Stimulated activated naive CD4-positive, alpha-beta T cell treated with Interleukin-2 at 50 U/mL for 16 hours (primary cell): Measurements from ENCODE around the gene TECPR1.

Experiments
- DNase-seq: peaks from one replicate; lab custom pipeline; 2025; lab: John Stamatoyannopoulos, UW

TECPR1 gene, protein sequence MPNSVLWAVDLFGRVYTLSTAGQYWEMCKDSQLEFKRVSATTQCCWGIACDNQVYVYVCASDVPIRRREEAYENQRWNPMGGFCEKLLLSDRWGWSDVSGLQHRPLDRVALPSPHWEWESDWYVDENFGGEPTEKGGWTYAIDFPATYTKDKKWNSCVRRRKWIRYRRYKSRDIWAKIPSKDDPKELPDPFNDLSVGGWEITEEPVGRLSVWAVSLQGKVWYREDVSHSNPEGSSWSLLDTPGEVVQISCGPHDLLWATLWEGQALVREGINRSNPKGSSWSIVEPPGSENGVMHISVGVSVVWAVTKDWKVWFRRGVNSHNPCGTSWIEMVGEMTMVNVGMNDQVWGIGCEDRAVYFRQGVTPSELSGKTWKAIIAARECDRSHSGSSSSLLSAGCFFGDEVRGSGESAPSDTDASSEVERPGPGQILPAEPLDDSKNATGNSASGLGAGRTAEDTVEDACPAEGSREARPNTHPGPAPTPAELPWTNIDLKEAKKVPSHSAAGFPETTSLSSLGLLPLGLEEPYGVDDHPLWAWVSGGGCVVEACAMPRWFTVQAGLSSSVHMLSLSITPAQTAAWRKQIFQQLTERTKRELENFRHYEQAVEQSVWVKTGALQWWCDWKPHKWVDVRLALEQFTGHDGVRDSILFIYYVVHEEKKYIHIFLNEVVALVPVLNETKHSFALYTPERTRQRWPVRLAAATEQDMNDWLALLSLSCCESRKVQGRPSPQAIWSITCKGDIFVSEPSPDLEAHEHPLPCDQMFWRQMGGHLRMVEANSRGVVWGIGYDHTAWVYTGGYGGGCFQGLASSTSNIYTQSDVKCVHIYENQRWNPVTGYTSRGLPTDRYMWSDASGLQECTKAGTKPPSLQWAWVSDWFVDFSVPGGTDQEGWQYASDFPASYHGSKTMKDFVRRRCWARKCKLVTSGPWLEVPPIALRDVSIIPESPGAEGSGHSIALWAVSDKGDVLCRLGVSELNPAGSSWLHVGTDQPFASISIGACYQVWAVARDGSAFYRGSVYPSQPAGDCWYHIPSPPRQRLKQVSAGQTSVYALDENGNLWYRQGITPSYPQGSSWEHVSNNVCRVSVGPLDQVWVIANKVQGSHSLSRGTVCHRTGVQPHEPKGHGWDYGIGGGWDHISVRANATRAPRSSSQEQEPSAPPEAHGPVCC

DNA sequence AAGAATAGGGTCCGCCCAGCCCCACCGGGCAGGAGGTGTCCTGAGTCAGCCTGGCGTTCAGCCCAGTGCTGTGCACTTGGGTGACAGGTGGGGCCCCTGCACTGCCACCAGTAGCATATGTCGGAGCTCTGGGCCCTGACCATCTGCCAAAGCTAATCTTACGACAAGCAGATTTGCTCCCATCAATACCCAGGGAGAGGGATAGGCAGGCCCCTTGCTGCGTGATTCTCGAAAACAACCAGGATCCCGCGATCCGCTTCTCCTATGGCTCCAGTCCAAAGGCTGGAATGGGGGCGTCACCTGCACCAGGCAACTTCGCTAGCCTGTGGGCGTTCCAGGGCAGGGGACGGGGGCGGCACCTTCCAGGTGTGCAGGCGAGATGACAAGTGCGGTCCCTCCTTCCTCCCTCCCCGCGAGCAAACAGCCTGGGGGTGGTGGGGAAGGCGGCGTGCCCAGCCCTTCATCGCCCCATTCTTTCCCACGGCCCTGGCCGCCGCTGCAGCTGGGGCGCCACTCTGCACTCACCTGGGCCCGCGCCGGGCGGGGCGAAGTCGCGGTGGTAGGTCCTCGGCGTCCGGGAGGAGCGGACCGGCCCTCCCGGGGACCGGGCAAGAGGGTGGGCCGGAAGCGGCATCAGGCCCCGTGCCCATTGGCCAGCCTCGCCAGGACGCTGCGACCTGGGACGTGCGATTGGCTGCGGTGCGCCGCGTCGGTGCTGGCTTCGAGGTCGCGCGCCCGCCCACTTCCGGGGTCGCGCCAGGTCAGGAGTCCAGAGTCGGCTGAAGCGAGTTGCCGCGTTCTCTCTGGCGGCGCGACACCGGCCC is at the start of gene TECPR1:
Gene TECPR1 (minus strand): TSS at position 632 of the 824 bp plus-strand sequence. CDS start 6,086 bp downstream, outside the sequence.
- DNase-seq: peak; percentile 87

DNA sequence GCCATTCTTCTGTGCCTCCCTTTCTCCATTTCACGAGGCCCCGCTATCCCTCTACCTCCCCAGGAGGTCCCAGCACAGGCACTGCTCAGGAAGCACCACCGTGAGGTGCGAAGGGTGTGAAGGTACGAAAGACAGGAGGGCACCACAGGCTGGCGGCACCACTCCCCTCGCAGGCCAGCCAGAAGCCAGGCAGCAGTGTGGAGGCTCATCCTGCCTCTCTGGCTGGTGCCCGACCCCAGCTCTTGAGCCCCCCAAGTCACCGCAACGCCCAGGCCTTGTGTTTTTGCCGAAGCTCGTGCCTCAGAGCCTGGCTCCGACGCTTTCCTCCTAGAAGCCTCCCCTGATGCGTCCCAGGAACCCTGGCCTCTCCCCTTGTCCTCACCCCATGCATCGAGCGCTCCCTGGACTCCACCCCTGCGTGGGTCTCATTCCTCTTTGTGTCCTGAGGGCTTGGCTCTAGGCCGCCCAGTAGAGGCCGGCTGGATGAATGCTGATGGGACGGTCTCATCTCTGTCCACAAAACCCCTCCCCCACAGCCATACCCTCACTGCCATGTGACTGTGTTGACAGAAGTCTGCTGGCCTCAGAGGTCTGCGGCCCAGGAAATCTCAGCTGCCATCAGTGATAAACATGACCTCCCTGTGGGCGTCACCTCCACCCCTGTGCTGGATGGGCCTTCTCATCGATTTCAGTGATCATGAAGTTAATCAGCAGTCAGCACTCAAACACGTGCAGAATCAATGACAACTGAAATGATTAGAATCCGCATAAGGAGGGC is 48.8 kb upstream of the TECPR1 start:
- DNase-seq: no peak

DNA sequence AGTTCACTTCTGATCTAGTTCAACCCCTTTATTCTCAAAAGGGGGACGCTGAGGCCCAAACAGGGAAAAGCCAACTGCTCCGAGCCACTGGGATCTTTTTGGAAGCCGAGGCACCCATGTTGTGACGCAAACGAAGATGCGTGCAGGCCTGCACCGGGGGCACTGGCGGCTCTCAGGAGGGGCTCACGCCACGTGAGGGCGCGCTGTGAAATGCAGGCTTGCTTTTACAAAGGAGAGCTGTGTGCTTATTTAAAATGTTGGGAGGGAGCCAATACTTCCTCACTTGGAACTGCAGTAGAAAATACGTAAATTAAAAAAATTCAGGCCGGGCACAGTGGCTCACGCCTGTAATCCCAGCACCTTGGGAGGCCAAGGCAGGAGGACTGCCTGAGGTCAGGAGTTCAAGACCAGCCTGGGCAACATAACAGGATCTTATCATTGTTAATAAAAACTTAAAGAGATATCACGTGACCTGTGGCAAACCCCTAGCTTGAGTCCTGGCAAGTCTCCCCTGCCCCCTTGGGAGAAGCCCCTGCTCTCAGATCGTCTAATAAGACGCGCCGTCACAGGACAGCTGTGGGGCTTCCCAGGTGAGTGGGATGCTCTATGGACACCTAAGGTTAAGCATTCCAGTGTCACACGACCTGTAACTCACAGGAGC is 45.7 kb upstream of the TECPR1 start:
- no peak for DNase-seq

DNA sequence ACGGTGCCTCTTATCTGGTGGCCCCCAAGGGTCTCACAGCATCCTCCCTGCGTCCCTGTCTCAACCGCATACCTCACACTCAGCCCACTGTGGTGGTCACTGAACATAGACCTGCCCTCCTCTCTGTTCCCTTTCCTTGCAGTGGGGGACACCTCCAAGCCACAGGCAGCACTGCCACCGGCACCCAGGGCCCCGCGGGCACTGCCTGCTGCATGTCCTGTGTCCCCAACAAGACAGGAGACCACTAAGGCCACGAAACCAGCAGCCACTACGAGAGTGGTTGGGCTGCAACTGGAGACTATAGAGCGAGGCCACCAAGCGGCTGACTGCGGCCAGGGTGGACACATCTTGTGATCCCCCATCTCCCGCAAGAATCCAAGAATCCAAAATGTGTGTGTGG is 44.8 kb upstream of the TECPR1 start:
- no peak for DNase-seq

DNA sequence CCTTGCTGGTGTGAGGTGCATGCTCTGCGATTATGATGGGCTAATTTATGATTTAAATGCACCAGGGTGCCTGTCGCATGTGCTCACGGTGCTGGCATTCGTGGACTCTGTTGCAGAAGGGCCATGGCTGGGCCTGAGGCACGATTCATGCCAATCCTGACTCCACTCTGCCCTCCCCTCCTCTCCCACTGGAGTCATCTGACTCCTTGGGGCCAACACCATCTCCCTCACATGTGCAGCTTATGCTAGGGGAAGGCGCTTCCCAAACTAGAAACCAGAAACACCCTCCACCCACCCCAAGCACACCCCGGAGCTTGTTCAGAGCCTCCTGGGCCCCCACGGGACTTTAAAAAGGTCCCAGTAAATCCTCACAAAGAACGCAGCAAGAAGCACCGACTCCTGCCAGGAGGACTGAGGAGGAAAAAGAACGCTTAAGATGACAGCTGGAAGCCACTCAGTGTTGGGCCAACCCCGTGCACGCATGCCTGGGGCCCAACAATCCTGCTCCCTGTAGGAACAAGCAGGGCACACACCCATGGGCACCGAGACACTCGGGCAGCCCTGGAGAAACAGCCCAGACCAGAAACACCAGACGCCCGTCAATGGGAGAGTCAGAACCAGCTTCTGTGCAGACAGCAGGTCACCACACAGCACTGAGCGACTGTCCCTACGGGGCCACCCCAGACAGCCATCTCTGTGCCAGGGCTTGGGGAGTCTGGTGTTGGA is 43.6 kb upstream of the TECPR1 start:
- DNase-seq: no peak

DNA sequence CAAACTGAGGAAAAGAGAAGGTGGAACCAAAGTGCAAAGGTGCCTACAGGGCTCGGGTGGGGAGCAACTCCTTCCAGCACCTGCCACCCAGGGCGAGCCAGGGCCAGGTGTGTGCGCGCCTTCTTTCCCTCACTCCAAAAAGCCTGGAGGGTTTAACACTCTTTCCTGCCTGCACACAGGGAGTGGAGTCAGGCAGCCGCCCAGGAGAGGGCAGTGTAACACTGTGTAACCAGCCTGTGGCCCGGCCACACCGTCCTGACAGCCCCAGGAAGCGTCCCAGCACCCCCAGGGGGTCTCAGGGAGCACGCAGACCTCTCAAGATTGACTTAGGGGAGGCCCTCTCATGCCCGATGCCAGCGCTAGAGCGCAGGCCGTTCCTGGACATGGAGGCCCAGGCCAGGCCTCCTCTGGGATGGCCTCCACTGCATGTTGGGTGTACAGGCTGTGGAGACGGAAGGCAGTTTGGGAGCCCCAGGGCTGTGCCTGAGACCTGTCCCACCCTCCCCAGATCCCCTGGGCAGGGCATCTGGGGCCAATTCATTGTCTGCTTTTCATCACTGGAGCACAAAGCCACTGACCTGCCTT is 42.9 kb upstream of the TECPR1 start:
- no peak for DNase-seq

DNA sequence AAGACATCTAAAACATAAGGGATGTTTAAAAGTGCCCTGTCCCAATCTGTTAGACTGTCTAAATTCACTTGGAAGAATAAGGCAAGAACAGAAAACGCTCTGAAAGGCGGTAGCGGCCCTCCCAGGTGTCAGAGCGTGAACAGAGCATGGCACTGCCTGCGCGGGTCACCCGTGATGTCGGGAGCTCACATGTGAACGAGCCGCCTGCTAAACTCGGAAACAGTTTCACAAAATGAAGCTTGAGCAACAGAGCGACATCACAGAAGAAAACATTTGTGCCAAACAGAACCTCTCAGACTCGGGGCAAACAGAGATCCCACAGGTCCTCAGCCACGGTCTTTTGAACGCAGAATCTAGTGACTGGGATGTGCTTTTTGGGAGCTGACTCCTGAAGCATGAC is 42.3 kb upstream of the TECPR1 start:
- no peak for DNase-seq

DNA sequence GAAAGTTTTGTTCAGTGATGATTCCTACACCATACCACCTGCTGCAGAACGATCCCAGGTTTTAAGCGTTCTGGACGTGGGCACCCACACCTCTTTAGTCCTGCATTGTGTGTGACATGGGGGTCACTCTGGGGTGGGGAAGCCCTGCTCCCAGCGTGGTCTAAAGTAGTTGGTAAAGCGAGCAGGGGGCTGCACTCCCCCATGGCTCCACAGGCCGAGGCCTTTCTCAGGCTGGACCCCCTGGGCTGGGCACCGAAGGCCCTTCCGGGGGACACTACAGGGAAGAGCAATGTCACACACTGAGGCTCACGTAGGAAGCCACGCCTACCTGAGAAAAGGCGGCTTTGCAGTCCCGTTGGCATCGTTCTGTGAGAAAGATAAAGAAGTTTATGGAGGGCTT is 41.7 kb upstream of the TECPR1 start:
- DNase-seq: no peak

DNA sequence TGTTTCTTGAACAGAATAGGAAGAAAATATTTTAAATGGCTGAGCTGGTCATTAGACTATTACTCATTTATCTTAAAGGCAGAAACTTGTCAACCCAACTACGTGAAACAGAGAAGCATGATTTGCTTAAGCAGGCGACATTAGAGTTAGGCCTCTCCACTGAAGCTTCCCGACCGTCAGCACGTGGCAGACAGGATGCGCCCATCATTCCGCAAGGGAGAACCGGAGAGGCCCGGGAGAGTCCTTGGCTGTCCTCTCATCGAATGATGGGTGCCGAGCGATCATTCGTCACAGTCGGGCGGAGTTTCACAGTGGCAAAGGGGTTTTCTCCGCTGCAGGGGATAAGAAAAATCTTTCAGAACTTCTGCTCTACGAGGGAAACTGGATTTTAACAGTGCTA is 41.2 kb upstream of the TECPR1 start:
- DNase-seq: no peak

DNA sequence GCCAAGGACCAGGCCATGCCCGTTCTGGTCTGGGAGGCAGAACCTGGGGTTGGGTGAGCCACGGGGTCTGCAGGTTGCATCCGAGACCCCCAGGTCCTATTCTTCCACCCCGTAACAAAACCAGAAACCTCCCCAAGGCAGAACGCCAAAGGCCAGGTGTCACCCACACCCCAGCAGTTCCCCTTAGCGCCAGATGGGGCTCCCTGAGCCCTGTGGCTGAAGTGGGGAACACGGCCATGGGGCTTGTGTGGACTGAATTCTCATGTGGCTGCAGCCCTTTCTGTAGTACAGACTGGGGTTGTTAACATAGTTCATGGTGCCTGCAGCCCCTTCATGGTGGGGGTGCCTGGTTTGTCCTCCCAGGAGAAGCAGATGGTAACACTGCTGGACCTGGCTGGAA is 39.7 kb upstream of the TECPR1 start:
- no peak for DNase-seq

DNA sequence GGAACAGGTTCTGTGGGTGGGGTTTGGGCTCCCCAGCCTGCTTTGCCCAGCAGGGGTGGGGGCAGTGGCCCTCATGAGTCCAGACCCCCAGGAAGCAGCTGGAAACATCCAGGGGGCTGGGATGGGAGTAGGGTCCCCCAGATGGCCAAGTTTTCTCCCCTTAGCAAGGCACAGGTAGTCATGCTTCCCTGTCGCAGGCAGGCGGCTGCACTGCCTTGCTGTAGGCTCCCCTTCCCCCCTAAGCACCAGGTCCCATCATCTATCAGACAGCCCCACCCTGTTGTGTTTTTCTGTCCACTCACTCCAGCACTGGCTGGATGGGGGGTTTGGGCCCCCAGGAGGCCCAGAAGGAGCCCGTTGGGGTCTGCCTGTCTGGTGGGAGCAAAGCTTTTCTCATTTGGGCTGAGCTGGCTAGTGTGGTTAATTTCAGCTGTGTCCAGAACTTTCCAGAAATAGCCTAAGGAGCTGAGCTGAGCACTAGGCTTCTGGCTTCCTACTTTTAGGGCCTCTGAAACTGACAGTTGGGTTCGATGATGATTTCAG is 37.4 kb upstream of the TECPR1 start:
- no peak for DNase-seq

DNA sequence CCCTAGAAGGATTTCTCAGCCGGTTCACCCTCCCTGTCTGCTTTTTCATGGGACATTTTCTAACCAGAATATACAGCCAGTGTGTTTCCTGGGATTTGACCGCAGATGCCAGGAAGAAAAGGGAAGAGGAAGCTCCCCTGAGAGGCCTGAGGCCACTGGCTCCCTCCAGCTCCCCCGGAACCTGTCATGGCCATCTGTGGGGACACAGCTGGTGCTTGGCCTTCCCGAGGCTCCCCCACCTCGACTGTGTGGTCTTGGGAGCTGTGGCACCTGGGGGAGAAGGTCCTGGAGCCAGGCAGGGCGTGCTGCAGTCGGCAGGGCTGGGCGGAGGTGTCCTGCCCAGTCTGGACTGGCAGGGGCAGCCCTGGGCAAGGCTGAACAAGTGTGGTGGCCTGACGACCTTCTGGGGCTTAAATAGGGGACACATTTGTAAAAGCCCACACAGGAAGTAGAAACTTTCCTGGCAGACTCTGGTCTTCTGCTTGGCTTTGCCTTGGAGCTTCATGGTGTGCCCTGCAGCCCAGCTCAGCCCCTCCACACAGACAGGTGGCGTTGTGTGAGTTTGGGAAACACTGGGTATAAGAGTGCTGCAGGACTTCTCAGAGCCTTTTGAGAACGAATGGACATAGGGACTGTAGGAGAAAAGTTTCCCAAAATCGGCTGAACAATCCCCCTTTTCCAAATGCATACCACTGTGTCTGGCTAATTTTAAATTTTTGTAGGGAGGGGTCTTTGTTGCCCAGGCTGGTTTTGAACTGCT is 36.2 kb upstream of the TECPR1 start:
- no peak for DNase-seq

DNA sequence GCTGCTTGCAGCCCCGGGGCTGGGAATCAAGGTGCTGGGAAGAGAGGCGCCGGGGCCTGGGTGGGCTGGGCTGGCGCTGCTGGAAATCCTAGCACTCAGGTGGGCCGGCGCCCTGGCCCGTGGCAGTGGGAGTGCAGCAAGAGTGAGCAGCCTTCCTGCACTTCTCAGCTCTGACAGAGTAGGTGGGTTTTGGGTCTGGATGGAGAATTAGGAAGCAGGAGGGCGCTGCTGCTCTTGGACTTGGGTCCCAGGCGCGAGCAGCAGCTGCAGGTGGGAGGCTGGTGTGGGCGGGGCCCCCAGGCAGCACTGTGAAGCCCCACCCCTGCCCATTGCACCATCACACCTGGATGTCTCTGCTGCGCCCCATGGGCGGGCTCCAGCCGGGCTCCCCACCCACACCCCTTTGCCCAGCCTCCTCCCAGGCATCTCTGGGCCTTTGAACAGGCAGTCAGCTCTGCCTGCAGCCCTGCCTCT is 35.5 kb upstream of the TECPR1 start:
- DNase-seq: no peak

DNA sequence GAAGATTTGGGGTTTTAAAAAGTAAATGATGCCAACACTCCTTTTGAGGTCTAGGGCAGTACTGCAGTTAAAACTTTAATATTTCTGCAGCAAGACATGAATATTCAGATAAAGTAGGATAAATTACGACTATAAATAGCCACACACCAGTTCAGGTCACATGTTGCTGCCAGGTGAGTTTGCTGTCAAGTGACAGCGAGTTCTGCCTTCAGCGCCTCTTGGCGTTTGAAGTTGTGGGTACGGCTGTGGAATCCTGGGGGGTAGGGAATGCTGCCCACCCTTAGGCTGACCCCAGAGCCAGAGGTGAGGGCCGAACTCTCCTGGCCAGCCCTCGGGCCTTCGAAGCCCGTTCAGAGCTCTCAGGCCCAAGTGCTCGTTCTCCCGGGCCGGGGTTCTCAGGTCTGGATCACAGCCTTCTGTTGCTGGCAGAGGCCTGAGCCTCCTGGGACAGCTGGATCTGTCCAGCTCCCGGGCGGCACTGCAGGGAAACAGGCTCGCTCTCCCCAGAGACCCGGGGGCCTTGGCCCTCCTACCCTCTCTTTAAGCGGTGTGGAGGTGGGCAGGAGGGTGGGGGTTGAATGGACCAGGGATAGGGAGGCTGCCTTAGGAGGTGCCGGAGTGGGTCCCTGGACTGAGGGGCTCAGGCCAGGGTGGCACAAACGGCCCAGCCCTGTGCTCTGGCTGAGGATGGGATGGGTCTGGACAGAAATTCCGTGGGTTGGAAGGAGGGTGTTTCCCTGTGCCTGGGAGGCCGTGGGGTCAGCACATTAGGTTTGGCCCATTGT is 34.9 kb upstream of the TECPR1 start:
- DNase-seq: no peak

DNA sequence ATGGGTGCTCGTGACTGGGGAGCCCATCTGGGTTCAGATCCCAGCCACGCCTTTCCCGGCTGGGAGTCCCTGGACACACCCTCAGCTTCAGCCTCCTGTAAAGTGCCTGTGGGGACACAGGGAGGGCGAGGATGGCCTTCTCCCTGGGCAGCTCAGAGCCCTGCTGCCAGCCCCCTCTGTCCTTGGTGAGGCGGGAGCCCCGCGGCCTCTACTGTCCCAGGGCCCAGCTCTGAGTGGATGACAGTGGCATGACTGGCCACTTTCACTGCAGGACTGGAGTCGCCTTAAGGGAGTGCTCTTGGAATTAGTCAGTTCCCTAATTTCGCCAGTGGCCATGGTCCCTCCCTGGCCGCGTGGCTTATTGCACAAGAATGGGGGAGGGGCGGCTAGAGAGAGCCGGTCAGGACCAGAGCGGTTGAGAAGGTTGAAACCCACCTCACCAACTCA is 34.1 kb upstream of the TECPR1 start:
- no peak for DNase-seq

DNA sequence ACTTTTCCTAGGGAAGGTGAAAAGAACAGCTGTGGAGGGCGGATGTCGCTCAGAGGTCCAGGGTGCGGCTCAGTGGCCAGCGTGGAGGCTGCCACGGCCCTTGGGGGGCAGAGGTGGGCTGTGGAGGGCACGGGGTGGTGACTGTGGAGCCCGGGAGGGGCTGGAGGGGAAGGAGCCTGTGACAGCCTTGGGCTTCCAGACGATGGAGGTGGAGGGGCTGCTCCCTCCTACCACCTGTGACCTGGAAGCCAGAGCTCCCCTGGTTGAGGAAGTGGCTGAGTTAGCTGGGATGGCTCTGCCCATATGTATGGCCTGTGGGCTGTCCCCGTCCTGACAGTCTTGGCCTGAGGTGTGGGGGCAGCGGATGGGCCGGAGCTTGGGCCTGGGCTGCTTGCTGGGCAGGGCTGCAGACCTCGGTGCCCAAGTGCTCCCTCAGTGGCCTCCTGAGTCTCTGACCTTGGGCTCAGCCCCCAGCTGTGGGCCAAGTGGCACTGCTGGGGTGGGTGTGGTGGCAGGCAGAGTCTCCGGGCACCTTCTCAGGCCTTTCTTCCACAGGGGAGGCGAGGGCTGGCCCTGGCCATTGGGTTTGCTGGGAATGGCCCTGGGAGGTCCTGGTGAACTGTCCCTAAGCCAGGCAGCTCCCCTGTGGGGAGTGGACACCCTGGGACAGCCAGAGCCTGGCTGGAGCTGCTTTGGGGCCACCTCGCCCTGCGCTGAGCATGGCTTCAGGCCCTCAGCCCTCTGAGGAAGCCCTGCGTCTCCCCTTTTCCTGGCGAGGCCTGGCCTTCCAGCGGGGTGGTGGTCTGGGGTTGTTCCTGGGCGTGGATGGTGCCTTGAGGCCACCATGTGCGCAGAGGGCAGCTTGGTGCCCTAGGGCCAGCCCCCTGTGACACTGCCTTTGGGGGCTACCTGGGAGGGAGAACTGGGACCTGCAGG is 33.4 kb upstream of the TECPR1 start:
- no peak for DNase-seq
